HCT116 (cell line): ENCODE results near the gene LURAP1L. TPM values are rescaled to one million over a fixed set of nuclear protein-coding genes. Genes with fewer than 3 reads are reported as not detected.

Experiments
- ATAC-seq: fragments of 200-7000 bp; cut with Tn5 transposase; 2 replicates; pipeline ENCODE4 v1.9.1; 2020; ENCODE audit warnings: mild to moderate bottlenecking, moderate library complexity
- BruUV-seq: library from RNA; stranded (reverse); fragments of 400-500 nt; replicated peaks from 2 replicates; lab custom pipeline; 2021; lab: Mats Ljungman, UMichigan
- CTCF ChIA-PET: fragments of 300-600 bp; sonication (Branson Sonifier 250); formaldehyde crosslinking; loops from one replicate; lab custom pipeline; 2021; ENCODE audit warnings: antibody characterized with exemption; lab: Charles Lee
- POLR2A ChIA-PET: fragments of 300-600, 350-600 bp; sonication (Branson Sonifier 250); formaldehyde crosslinking; loops from one replicate; lab custom pipeline; 2021; ENCODE audit warnings: antibody characterized with exemption; lab: Charles Lee
- RAD21 ChIA-PET, 2 experiments: fragments of 300-600 bp; sonication (Branson Sonifier 250); formaldehyde crosslinking; loops; one replicate each; lab custom pipeline; 2023; ENCODE audit warnings: low total read pairs in 2 of 2; ENCODE audit not compliant: uncharacterized antibody in 2 of 2, unreplicated experiment in 2 of 2, low non-redundant PET in 1 of 2; lab: Charles Lee
- DNase-seq: peaks from one replicate; pipeline ENCODE4 v3.0.0-alpha.2; 2010; ENCODE audit warnings: low read depth, low spot score
- H2AFZ ChIP-seq: fragments of 200-600 bp; shearing (Covaris generic), sonication (generic); 2 replicates; pipeline ENCODE4 v1.6.1; 2017; ENCODE audit warnings: low read depth, mixed run types, mixed read lengths, antibody characterized with exemption, low read length; ENCODE audit not compliant: poor library complexity, severe bottlenecking
- H3K27ac ChIP-seq: 2 replicates; pipeline ENCODE4 v1.5.1; 2012; ENCODE audit warnings: low read depth, low read length
- H3K27me3 ChIP-seq: fragments of 200-600 bp; sonication (generic); 2 replicates; pipeline ENCODE4 v1.6.1; 2016; ENCODE audit warnings: mixed run types, low read length, mixed read lengths; ENCODE audit not compliant: insufficient read depth
- H3K36me3 ChIP-seq, 2 experiments: fragments of 200-500 bp in 1 of 2; fragments of 200-600 bp in 1 of 2; sonication (Bioruptor generic) in 1 of 2; sonication (generic) in 1 of 2; 2 replicates each; pipeline versions ENCODE4 v1.5.1 to v1.6.1; 2014 to 2016; ENCODE audit warnings: low read length in 2 of 2, inconsistent platforms in 1 of 2, mixed read lengths in 1 of 2, mixed run types in 1 of 2; ENCODE audit not compliant: insufficient read depth in 2 of 2, control insufficient read depth in 1 of 2
- H3K4me1 ChIP-seq, 2 experiments: fragments of 200-600 bp in 1 of 2; sonication (generic) in 1 of 2; 2 replicates each; pipeline versions ENCODE4 v1.5.1 to v1.6.1; 2012 to 2017; ENCODE audit warnings: low read length in 2 of 2, inconsistent platforms in 1 of 2, mild to moderate bottlenecking in 1 of 2, mixed read lengths in 1 of 2, mixed run types in 1 of 2, moderate library complexity in 1 of 2; ENCODE audit not compliant: insufficient read depth in 2 of 2, control insufficient read depth in 1 of 2
- H3K4me2 ChIP-seq: fragments of 200-600 bp; sonication (generic); 2 replicates; pipeline ENCODE4 v1.6.1; 2017; ENCODE audit warnings: mixed run types, low read length, mixed read lengths
- H3K4me3 ChIP-seq, 2 experiments: fragments of 200-600 bp in 1 of 2; sonication (generic) in 1 of 2; replicated peaks in 1 of 2; 2 replicates each; pipeline ENCODE4 v1.5.1; 2011 to 2016; ENCODE audit warnings: low read length in 2 of 2, control low read depth in 1 of 2, low read depth in 1 of 2, mild to moderate bottlenecking in 1 of 2, mixed read lengths in 1 of 2, mixed run types in 1 of 2
- H3K79me2 ChIP-seq: fragments of 200-600 bp; sonication (generic); 2 replicates; pipeline ENCODE4 v1.6.1; 2017; ENCODE audit warnings: mild to moderate bottlenecking, mixed run types, low read length, moderate library complexity, mixed read lengths; ENCODE audit not compliant: insufficient read depth
- H3K9ac ChIP-seq: fragments of 200-600 bp; sonication (generic); 2 replicates; pipeline ENCODE4 v1.6.1; 2016; ENCODE audit warnings: low read length, mixed read lengths
- H3K9me2 ChIP-seq: fragments of 200-600 bp; sonication (generic), shearing (Covaris generic); 2 replicates; pipeline ENCODE4 v1.6.1; 2017; ENCODE audit warnings: mixed run types, mild to moderate bottlenecking, moderate library complexity; ENCODE audit not compliant: insufficient read depth
- H3K9me3 ChIP-seq, 2 experiments: fragments of 200-500 bp in 1 of 2; fragments of 200-600 bp in 1 of 2; sonication (Bioruptor generic) in 1 of 2; sonication (generic) in 1 of 2; 2 replicates each; pipeline ENCODE4 v1.6.1; 2014 to 2017; ENCODE audit warnings: low read length in 2 of 2, mixed read lengths in 2 of 2, inconsistent platforms in 1 of 2, low read depth in 1 of 2, mild to moderate bottlenecking in 1 of 2, mixed run types in 1 of 2, moderate library complexity in 1 of 2; ENCODE audit not compliant: control insufficient read depth in 1 of 2, insufficient read depth in 1 of 2
- H4K20me1 ChIP-seq: fragments of 200-600 bp; sonication (generic), shearing (Covaris generic); 2 replicates; pipeline ENCODE4 v1.6.1; 2017; ENCODE audit warnings: mixed run types, mild to moderate bottlenecking, moderate library complexity; ENCODE audit not compliant: insufficient read depth
- CBX3 ChIP-seq: IDR thresholded peaks from 2 replicates; pipeline ENCODE4 v1.6.1; 2012; ENCODE audit warnings: low read depth
- EZH2 ChIP-seq: fragments of 200-600 bp; sonication (generic); IDR thresholded peaks from 2 replicates; pipeline ENCODE4 v1.6.1; 2017; ENCODE audit warnings: antibody characterized with exemption, mixed run types
- EZH2phosphoT487 ChIP-seq: fragments of 200-600 bp; IDR thresholded peaks from 2 replicates; pipeline ENCODE4 v1.6.1; 2018; ENCODE audit warnings: antibody characterized with exemption, borderline replicate concordance
- FOSL1 ChIP-seq: IDR thresholded peaks from 2 replicates; pipeline ENCODE4 v1.6.1; 2012; ENCODE audit warnings: low read depth
- JUND ChIP-seq: IDR thresholded peaks from 2 replicates; pipeline ENCODE4 v1.6.1; 2012
- RAD21 ChIP-seq: IDR thresholded peaks from 2 replicates; pipeline ENCODE4 v1.6.1; 2012; ENCODE audit warnings: low read depth, mild to moderate bottlenecking
- SIN3A ChIP-seq: IDR thresholded peaks from 2 replicates; pipeline ENCODE4 v1.6.1; 2012; ENCODE audit warnings: low read depth
- SRF ChIP-seq: IDR thresholded peaks from 2 replicates; pipeline ENCODE4 v1.6.1; 2012; ENCODE audit warnings: low read depth
- TCF7L2 ChIP-seq: IDR thresholded peaks from 2 replicates; pipeline ENCODE4 v1.7.0; 2011; ENCODE audit warnings: borderline replicate concordance, inconsistent platforms; ENCODE audit not compliant: insufficient read depth, insufficient read length; ENCODE audit errors: extremely low read depth
- YY1 ChIP-seq: IDR thresholded peaks from 2 replicates; pipeline ENCODE4 v1.6.1; 2011; ENCODE audit warnings: low read length, low read depth, moderate library complexity, mild to moderate bottlenecking; ENCODE audit not compliant: insufficient replicate concordance; ENCODE audit errors: extremely low read depth
- ZFX ChIP-seq: fragments of 450-650 bp; IDR thresholded peaks from 2 replicates; pipeline ENCODE4 v1.6.1; 2017
- ZNF274 ChIP-seq: fragments of 200-500 bp; sonication (Bioruptor generic); IDR thresholded peaks from 2 replicates; pipeline ENCODE4 v1.6.1; 2014; ENCODE audit warnings: mild to moderate bottlenecking, low read depth, low read length, inconsistent platforms
- intact Hi-C: fragments of 100-400 bp; cut with micrococcal nuclease; formaldehyde crosslinking; loops from 2 replicates; pipeline ENCODE4 v1.10.0; 2022
- total RNA-seq: library from RNA; stranded (reverse); gene quantifications from one replicate; pipeline ENCODE4 v1.2.1, GENCODE V29; 2021; ENCODE audit not compliant: unreplicated experiment
- TF ChIP-seq, protein P1 (sequence below): IDR thresholded peaks from 2 replicates; pipeline ENCODE4 v1.6.1; 2012
- TF ChIP-seq, protein P2 (sequence below): IDR thresholded peaks from 2 replicates; pipeline ENCODE4 v1.6.1; 2012; ENCODE audit warnings: low read depth
- TF ChIP-seq, protein P3 (sequence below), 3 experiments: fragments of 200-600 bp in 1 of 3; sonication (generic) in 1 of 3; IDR thresholded peaks in 2 of 3; conservative IDR thresholded peaks in 1 of 3; 2 replicates each; pipeline ENCODE4 v1.5.1; 2012 to 2017; ENCODE audit warnings: low read depth in 2 of 3, low read length in 2 of 3, antibody characterized with exemption in 1 of 3, borderline replicate concordance in 1 of 3, control low read depth in 1 of 3, mild to moderate bottlenecking in 1 of 3, mixed read lengths in 1 of 3, mixed run types in 1 of 3, moderate library complexity in 1 of 3; ENCODE audit not compliant: insufficient read depth in 1 of 3

The LURAP1L gene
- total RNA-seq, 1 experiment from 2014 or later = 13.3 TPM

DNA sequence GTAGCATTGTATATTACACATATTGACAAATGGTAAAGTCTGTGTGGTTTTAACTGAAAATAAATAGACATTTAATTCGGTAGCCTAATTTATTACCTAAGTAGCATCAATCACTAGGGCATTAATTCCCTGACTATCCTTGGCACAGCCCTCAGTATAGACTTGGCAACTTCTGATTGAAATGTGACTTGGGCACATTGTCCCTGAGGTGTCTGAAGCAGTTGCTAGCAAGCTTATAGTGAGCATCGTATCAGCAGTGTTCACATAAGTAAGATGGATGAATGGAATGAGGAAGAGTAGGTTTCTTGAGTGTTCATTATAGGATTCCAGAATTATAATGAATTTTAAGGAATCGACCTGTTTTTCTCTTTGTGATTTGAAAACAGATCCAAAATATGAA, 16.1 kb downstream of the LURAP1L start:
- Histone ChIP-seq H3K36me3 (no peaks in the 10 kb centered on the region), H3K9me3 (no peaks in the 10 kb centered on the region), H3K27ac (no peak overlapping the region), H3K9me2 (no peaks in the 10 kb centered on the region), H3K4me2 (no peak overlapping the region), H3K9ac (no peak overlapping the region), H3K79me2 (no peaks in the 10 kb centered on the region), H3K27me3 (no peaks in the 10 kb centered on the region), H2AFZ (no peak overlapping the region), H3K4me1 (peaks cover 4% of the 10 kb centered on the region in 2 experiments), H3K4me3 (no peak overlapping the region), H4K20me1 (no peaks in the 10 kb centered on the region)
- intact Hi-C loops = no loop called here
- ChIA-PET RAD21 (no interaction called here), POLR2A (no interaction called here), CTCF (no interaction called here)
- TF ChIP-seq ZFX (no peak), SIN3A (no peak), CBX3 (no peak), EZH2 (no peak), SRF (no peak)
- ATAC-seq (no peak), DNase-seq (no peak)
- no TSS peak for BruUV-seq

DNA sequence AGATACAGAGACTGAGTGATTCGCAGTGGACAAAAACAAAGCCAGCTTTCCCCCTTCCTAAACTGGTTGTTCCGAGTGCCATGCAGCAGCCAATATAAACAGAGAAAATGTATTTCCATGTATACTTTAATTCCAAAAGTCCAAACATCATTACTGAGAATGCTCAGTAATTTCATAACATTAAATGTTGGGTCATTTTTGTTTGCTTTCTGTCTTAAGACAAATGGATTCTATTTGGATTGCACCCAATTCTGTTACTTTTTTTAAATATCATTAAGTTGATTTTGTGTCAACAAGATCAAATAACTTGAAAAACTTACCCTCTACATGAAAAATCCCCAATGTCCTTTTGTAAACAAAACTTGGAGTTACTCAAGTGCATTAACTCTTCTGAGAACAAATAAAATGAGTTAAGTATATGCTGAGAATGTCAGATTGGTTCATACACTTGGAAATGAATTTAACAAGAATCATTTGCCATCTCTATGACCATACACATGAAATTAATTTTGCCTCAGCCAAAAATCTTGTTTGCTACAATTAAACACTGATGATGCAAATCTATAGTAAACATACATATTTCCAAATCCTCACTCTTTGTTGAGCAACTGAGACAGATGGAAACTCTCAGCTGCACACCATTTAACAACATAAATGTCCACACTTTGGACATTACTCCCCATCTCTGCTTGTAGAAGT, 19.4 kb downstream of the LURAP1L start:
- no peak overlapping the region for H3K4me2 ChIP-seq
- no peaks in the 10 kb centered on the region for H3K27me3 ChIP-seq
- no peaks in the 10 kb centered on the region for H4K20me1 ChIP-seq
- ChIA-PET CTCF (no interaction called here), RAD21 (no interaction called here), POLR2A (no interaction called here)
- H3K4me3 ChIP-seq = no peak overlapping the region
- ATAC-seq (no peak), DNase-seq (no peak)
- H3K4me1 ChIP-seq = no peaks in the 10 kb centered on the region
- H3K9ac ChIP-seq = no peak overlapping the region
- no peak overlapping the region for H3K27ac ChIP-seq
- TF ChIP-seq TCF7L2 = no peak
- no peak for TF ChIP-seq FOSL1
- TF ChIP-seq, protein P1, sequence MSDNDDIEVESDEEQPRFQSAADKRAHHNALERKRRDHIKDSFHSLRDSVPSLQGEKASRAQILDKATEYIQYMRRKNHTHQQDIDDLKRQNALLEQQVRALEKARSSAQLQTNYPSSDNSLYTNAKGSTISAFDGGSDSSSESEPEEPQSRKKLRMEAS = no peak
- TF ChIP-seq, protein P2, sequence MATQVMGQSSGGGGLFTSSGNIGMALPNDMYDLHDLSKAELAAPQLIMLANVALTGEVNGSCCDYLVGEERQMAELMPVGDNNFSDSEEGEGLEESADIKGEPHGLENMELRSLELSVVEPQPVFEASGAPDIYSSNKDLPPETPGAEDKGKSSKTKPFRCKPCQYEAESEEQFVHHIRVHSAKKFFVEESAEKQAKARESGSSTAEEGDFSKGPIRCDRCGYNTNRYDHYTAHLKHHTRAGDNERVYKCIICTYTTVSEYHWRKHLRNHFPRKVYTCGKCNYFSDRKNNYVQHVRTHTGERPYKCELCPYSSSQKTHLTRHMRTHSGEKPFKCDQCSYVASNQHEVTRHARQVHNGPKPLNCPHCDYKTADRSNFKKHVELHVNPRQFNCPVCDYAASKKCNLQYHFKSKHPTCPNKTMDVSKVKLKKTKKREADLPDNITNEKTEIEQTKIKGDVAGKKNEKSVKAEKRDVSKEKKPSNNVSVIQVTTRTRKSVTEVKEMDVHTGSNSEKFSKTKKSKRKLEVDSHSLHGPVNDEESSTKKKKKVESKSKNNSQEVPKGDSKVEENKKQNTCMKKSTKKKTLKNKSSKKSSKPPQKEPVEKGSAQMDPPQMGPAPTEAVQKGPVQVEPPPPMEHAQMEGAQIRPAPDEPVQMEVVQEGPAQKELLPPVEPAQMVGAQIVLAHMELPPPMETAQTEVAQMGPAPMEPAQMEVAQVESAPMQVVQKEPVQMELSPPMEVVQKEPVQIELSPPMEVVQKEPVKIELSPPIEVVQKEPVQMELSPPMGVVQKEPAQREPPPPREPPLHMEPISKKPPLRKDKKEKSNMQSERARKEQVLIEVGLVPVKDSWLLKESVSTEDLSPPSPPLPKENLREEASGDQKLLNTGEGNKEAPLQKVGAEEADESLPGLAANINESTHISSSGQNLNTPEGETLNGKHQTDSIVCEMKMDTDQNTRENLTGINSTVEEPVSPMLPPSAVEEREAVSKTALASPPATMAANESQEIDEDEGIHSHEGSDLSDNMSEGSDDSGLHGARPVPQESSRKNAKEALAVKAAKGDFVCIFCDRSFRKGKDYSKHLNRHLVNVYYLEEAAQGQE = no peak
- TF ChIP-seq EZH2phosphoT487 = no peak
- no peak for TF ChIP-seq EZH2
- TF ChIP-seq RAD21 = no peak
- TF ChIP-seq YY1 = no peak
- no peak for TF ChIP-seq ZNF274
- TF ChIP-seq, protein P3, sequence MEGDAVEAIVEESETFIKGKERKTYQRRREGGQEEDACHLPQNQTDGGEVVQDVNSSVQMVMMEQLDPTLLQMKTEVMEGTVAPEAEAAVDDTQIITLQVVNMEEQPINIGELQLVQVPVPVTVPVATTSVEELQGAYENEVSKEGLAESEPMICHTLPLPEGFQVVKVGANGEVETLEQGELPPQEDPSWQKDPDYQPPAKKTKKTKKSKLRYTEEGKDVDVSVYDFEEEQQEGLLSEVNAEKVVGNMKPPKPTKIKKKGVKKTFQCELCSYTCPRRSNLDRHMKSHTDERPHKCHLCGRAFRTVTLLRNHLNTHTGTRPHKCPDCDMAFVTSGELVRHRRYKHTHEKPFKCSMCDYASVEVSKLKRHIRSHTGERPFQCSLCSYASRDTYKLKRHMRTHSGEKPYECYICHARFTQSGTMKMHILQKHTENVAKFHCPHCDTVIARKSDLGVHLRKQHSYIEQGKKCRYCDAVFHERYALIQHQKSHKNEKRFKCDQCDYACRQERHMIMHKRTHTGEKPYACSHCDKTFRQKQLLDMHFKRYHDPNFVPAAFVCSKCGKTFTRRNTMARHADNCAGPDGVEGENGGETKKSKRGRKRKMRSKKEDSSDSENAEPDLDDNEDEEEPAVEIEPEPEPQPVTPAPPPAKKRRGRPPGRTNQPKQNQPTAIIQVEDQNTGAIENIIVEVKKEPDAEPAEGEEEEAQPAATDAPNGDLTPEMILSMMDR (IDR thresholded peaks at IDR 0.05 in 2 of 3, conservative IDR thresholded peaks at IDR 0.05 in 1 of 3; ENCODE audit: borderline replicate concordance in 1 of 3, insufficient read depth in 1 of 3, low read depth in 2 of 3, low read length in 2 of 3) = no peak
- TF ChIP-seq JUND = no peak
- H2AFZ ChIP-seq = no peak overlapping the region
- H3K36me3 ChIP-seq = no peaks in the 10 kb centered on the region
- no peaks in the 10 kb centered on the region for H3K9me2 ChIP-seq
- H3K79me2 ChIP-seq = no peaks in the 10 kb centered on the region
- BruUV-seq = no TSS peak
- intact Hi-C loops = no loop called here
- H3K9me3 ChIP-seq = no peaks in the 10 kb centered on the region
